A673 (cell line): ENCODE data around the gene GSTM5. TPM values are rescaled to one million over a fixed set of nuclear protein-coding genes. Genes with fewer than 3 reads are reported as not detected.

ENCODE experiments used
- BruUV-seq: library from RNA; stranded (reverse); fragments of 400-500 nt; replicated peaks from 2 replicates; lab custom pipeline; 2021; lab: Mats Ljungman, UMichigan
- CTCF ChIA-PET: fragments of 300-600 bp; sonication (Branson Sonifier 250); formaldehyde crosslinking; loops from one replicate; lab custom pipeline; 2022; ENCODE audit warnings: antibody characterized with exemption; lab: Charles Lee
- POLR2A ChIA-PET: fragments of 300-600 bp; sonication (Branson Sonifier 250); formaldehyde crosslinking; loops from one replicate; lab custom pipeline; 2022; ENCODE audit warnings: antibody characterized with exemption; ENCODE audit not compliant: low non-redundant PET; lab: Charles Lee
- DNase-seq: peaks from one replicate; pipeline ENCODE4 v3.0.0-alpha.2; 2015; ENCODE audit warnings: low spot score
- H3K27ac ChIP-seq: fragments of 200-600 bp; sonication (generic); 2 replicates; pipeline ENCODE4 v1.5.1; 2016; ENCODE audit warnings: mixed run types, low read depth, mild to moderate bottlenecking, mixed read lengths, antibody characterized with exemption, low read length; ENCODE audit not compliant: poor library complexity, severe bottlenecking
- H3K27me3 ChIP-seq: fragments of 200-600 bp; sonication (generic); replicated peaks from 2 replicates; pipeline ENCODE4 v1.6.1; 2017; ENCODE audit warnings: mixed run types, low read depth, mild to moderate bottlenecking, mixed read lengths, antibody characterized with exemption, low read length; ENCODE audit not compliant: insufficient read depth, poor library complexity
- H3K36me3 ChIP-seq: fragments of 200-600 bp; sonication (generic); 2 replicates; pipeline ENCODE4 v1.6.1; 2016; ENCODE audit warnings: mixed run types, mild to moderate bottlenecking, mixed read lengths, antibody characterized with exemption, low read length; ENCODE audit not compliant: insufficient read depth, poor library complexity, severe bottlenecking
- H3K4me1 ChIP-seq: fragments of 200-600 bp; sonication (generic); 2 replicates; pipeline ENCODE4 v1.6.1; 2017; ENCODE audit warnings: mixed run types, mild to moderate bottlenecking, mixed read lengths, antibody characterized with exemption, low read length; ENCODE audit not compliant: insufficient read depth, poor library complexity, severe bottlenecking
- H3K4me3 ChIP-seq: fragments of 200-600 bp; sonication (generic); 2 replicates; pipeline ENCODE4 v1.5.1; 2016; ENCODE audit warnings: low read depth, mixed run types, mild to moderate bottlenecking, mixed read lengths, low read length; ENCODE audit not compliant: poor library complexity, severe bottlenecking
- H3K9me3 ChIP-seq: fragments of 200-600 bp; sonication (generic); 2 replicates; pipeline ENCODE4 v1.6.1; 2016; ENCODE audit warnings: mixed run types, low read depth, mild to moderate bottlenecking, mixed read lengths, antibody characterized with exemption, low read length; ENCODE audit not compliant: poor library complexity, severe bottlenecking
- CTCF ChIP-seq: fragments of 300-800, 200-600 bp; sonication (generic); conservative IDR thresholded peaks from 2 replicates; pipeline ENCODE4 v1.5.1; 2017; ENCODE audit warnings: low read depth, mild to moderate bottlenecking, antibody characterized with exemption, low read length, moderate library complexity, mixed read lengths
- EZH2 ChIP-seq: fragments of 200-600 bp; sonication (generic); IDR thresholded peaks from 2 replicates; pipeline ENCODE4 v1.6.1; 2017; ENCODE audit warnings: borderline replicate concordance, low read depth, mild to moderate bottlenecking, mixed read lengths, antibody characterized with exemption, low read length; ENCODE audit not compliant: poor library complexity, severe bottlenecking
- intact Hi-C: fragments of 100-400 bp; cut with micrococcal nuclease; formaldehyde crosslinking; loops from one replicate; pipeline ENCODE4 v1.10.0; 2022; ENCODE audit not compliant: unreplicated experiment
- total RNA-seq: library from RNA; stranded (reverse); gene quantifications from 2 replicates; pipeline ENCODE4 v1.2.3, GENCODE V29; 2021

Gene GSTM5
- total RNA-seq, 1 experiment from 2014 or later: 0.43 TPM

DNA sequence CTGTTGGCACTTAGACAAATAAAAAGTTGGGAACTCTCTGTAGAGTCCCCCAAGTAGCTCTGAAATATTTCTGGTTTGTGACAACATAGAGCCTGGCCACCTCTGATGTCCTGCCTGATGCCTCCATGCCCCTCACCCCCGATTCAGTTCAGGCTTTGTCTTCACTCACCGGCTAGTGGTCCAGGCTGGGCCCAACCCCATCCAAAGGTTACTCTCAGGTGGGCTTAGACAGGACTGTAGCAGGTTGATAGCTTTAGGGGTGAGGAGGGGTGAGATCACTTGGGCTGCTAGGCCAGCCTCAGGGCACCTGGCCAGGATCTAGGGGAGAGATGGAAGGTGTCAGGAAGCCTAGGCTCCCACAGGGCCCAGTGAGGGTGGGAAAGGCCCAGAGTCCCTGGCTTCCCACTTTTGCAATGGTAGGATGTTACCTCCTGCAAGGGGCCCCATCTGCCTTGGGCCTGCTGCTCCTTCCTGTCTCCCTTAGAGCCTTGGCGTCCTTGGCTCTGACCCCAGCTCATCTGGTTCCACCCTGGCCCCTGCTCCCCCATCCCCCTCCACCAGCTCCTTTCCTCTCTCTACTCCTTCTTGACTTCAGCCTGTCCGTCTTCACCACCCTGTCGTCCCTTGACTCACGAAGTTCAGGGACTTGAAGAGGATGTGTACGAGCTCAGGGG lies 44.9 kb downstream of the GSTM5 start:
- ChIA-PET POLR2A (no interaction called here), CTCF (no interaction called here)
- no peak overlapping the region for H3K27ac ChIP-seq
- H3K36me3 ChIP-seq: no peaks in the 10 kb centered on the region
- H3K27me3 ChIP-seq: no peaks in the 10 kb centered on the region
- no peaks in the 10 kb centered on the region for H3K9me3 ChIP-seq
- no peak overlapping the region for H3K4me3 ChIP-seq
- intact Hi-C loops: no loop called here
- H3K4me1 ChIP-seq: no peaks in the 10 kb centered on the region
- TF ChIP-seq EZH2: no peak
- no peak for TF ChIP-seq CTCF
- no TSS peak for BruUV-seq
- DNase-seq: no peak

DNA sequence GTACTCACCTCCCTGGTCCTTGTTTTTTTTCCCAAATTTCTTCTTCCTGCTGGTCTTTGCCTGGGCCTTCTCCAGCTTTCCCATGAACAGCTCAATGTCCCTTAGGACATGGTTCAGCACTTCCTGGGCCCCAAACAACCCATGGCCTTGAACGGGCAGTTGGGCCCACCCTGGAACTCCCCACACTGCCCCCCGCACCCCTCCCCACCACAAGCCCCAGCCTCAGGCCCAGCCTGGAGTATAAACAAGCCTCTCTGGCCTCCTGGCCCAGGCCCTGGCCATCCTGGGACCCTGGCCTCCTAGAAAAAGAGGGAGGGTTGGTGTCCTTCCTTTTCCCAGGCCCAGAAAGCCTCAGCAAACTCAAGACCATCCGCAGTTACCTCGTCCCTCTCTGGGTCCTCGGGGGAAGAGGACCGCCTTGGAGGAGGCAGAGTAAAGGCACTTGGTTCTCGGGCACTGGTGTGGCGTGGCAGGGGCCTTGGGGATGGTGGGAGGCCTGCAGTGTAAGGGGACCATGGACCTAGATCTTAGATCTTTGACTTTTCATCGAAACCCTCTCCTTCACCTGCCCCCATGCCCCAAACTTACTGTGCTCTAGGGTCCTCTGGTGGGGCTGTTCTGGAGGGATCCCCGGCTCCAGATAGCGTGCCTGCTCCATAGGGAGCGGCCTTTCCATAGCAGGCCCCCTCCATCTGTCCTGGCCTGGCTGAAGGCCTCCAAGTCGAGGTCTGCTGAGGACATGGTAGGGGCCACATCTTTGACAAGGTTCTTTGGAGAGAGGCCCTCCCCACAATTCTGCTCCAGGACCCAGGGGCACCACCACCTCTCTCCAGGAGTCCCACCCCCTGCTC lies 46.1 kb downstream of the GSTM5 start:
- ChIA-PET CTCF (no interaction called here), POLR2A (no interaction called here)
- intact Hi-C loops: no loop called here
- TF ChIP-seq CTCF (no peak), EZH2 (no peak)
- Histone ChIP-seq H3K27me3 (no peaks in the 10 kb centered on the region), H3K9me3 (no peaks in the 10 kb centered on the region), H3K4me1 (no peaks in the 10 kb centered on the region), H3K27ac (no peak overlapping the region), H3K4me3 (no peak overlapping the region), H3K36me3 (no peaks in the 10 kb centered on the region)
- DNase-seq: no peak
- no TSS peak for BruUV-seq

- BruUV-seq: no TSS peak
- ChIA-PET CTCF (no interaction called here), POLR2A (no interaction called here)
- intact Hi-C loops: no loop called here
- Histone ChIP-seq H3K27me3 (no peaks in the 10 kb centered on the region), H3K4me3 (no peak overlapping the region), H3K27ac (no peak overlapping the region), H3K4me1 (no peaks in the 10 kb centered on the region), H3K9me3 (no peaks in the 10 kb centered on the region), H3K36me3 (no peaks in the 10 kb centered on the region)
- no peak for TF ChIP-seq EZH2
- no peak for TF ChIP-seq CTCF
- no peak for DNase-seq
These were observed 47.7 kb downstream of the GSTM5 start for GRCh38 chr1:109759513-109760334.
